ENCODE data around the gene PLPP3.

The PLPP3 gene

DNA sequence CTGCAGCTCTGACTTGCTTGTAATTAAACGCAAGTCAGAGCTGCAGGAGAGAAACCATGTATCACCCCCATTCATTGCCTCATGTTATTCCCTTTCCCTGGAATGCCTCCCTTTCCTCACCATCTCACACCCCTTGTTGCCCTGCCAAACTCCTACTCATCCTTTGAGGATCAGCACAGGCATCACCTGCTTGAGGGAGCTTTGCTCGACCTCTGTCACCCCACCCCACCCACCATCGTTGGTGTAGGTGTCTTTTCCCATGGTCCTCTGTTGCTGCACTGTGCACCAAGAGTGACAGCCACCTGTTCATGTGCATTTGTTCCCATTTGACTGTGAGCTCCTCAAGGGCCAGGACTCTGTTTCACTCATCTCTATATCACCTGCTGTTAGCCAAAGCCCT is 117.2 kb downstream of the PLPP3 start:
- no peak for DNase-seq (ENCODE audit: low read depth)

DNA sequence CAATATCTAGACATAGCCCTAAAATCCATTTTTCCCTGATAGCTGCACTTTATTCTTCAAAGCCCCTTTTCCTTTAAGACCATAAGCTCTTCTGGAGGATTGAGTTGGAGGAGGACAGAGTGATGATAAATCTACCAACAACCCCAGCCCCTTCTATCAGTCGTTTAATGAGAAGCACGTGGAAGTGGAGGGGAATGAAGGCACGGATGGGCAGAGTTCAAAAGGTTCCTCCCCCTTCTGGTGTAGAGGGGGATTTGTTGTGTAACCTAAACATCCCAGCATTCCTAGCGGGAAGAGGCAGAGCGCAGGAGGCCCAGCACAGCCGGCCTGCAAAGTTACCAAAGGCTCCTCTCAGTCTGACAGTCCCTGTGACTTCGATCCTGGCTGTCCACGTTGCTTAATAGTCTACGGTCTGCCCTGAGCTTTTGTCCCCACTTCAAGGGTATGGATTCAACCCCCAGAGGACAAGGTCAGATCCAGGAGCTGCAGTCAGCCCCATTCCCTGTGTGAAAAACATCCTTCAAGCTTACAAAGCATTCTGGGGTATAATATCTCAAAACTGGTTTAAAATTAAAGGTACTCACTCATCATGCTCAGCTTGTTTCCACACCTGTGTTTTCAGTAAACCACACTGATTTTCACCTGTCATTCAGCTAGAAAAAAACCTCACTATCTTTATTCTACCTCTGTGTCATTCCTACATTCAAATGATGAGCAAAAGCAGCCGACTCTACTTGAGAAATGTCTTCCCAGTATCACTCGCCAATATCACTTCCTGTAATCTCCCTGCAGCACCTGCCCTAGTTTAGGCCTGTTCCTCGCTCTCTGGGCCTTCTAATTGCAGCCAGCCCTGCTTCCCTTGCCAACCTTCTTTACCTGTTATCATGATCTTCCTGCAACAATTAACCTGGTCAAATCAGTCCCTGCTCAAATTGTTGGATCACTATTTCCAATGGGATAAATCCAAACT is 117.9 kb downstream of the PLPP3 start:
- no peak for DNase-seq (ENCODE audit: low read depth)

DNA sequence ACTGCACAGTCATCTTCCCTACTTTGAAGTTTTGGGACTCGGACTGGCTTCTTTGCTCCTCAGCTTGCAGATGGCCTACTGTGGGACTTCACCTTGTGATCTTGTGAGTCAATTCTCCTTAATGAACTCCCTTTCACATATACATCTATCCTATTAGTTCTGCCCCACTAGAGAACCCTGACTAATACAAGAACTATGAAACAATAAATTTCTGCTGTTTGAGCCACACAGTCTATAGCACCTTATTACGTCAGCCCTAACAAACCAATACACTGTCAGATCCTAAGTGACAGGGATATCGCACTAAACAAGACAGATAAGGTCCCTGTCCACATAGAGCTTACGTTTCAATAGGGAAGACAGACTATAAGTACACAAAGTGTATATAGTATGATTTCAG is 120.1 kb downstream of the PLPP3 start:
- DNase-seq (ENCODE audit: low read depth) = no peak

DNA sequence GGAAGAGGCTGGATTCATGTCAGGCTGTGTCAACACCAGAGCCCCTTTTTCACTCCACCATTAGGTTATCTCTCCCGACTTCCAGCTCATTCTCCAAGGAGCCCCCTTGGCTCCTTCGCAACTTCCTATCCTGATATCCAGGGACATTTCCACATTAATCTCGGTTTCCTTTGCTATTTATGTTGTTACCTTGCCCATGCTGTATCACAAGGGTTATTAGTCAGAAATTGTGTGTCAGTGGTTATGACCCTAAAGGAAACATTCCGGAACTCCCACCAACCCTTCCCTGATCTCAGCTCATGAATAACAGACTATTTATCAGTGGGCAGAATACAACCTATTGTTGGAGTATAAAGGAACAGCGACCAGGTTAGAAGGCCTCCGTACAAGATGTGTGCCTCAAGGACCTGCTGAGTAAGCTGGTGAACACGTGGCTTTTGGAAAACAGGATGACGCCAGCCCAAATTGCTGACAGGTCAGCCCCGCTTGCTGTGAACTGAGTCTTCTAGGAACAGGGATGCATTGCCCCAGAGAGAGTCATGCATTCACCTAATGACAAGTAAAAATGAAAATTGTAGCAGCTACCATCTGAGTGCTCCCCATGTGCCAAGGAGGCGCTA is 121.5 kb downstream of the PLPP3 start:
- no peak for DNase-seq (ENCODE audit: low read depth)

DNA sequence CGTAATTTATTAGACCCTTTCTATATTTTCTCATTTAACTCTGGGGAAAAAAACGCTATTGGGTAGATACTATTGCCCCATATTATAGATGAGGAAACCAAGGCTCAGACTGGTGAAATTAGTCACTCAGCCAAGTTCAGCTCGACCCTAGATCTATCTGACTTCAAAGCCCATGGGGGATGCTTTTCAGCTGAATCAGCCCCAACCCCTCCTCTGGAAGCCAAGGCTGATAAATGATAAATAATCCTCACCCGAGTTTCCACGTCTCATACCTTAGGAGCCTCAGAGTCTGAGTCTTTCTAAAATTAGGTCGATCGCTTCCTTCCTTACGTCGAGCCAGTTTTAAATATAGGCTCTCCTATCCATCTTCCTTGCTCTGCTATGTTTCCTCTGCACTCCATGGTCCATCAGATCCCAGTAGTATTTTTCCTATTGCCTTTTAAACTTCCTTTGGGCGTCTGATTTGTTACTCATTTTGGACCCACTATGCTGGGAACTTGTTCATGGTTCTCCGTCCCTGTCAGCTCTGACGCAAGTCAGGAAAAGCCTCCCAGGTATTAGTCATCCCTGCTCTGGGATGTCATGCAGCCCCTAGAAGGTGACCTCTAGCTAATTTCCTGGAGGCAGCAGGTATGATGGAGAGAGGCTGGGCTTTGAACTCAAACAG is 122.8 kb downstream of the PLPP3 start:
- no peak for DNase-seq (ENCODE audit: low read depth)

DNA sequence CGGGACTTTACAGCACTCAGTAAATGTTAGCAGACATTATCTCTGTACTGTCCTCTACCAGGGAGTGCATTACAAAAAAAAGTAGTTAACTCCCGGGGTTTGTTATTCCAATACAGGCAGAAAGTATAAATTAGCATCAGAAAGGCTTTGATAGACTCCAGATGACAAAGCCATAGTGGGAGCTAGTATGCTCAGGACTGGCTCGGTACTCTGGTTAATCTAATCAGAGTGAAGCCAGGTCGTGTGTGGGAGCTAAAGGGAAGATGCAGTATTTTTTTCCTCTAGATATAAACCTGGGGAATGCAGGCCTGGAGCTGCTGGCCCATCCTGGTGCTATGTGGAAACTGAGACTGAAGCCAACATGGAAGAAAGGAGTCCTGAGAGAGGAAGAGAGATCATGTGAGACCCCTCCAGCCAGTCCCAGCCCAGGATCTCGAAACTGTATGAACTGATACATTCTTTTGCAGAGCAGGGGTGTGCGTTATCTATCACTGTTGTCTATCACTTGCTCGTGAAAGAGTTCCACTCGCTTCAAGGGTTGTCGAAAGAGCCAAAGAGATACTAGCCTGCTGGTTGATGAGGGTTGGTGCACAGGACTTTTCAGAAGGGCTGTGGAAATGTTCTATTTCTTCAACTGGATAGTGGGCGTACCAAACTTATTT is 125.8 kb downstream of the PLPP3 start:
- DNase-seq (ENCODE audit: low read depth) = no peak

DNA sequence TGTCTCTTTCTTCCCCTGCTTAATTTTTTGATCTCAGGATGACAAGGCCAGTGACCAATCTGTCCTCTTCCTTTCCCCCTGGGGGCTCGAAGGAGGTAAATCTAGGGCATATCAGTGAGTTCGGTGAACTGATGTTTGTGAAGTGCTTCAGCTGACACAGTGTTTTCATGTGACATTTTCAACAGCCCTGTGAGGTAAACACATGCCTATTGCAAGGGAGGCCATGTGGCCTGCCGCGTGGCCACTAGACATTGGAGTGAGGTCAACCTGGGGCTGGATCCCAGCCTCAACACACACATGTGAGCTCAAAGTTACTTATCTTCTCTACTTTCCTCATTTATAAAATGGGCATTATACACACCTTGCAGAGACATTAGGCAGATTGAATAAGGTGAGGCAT is 126.3 kb downstream of the PLPP3 start:
- DNase-seq (ENCODE audit: low read depth) = no peak

DNA sequence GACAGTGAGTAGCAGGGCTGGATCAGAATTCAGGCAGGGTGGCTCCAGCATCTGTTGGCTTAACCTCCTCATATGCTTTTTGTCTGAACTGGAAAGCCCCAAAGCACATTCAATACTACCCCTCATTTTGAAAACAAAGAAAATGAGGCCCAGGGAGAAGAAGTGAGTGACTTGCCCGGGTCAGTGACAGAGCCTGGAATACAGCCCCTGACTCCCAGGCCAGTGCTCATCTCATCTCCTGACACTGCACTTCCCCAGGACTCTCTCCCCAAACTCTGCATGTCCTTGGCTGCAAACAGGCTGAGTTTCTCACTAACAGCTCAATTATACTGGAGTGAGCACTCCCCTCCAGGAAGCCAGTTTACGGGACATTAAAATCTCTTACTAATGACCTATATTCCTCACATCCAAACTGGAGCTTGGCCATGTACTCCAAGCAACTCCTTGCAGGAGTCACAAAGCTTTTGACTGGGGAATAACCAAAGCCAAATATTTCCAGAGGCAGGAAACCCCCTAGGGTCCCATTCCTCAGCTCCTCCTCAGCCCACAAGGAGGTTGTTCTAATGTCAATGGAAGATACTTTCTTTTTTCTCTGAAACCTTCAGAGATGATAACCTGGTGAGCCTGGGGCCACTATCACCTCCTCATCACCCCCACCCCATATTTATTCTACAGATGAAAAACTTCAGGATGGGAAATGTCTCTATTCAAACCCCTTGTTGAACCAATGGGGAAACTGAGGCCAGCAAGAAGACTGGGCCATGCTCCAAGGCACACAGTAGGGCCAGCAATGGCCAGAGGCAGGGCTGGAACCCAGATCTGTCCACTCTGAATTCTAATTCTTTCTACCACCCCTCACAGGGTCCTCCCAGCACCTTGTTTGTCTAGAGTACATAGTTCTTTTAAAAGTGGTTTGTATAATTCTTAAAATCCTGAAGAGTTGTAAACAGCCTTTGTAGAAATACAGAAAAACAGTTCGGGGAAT is 127.0 kb downstream of the PLPP3 start:
- no peak for DNase-seq (ENCODE audit: low read depth)

DNA sequence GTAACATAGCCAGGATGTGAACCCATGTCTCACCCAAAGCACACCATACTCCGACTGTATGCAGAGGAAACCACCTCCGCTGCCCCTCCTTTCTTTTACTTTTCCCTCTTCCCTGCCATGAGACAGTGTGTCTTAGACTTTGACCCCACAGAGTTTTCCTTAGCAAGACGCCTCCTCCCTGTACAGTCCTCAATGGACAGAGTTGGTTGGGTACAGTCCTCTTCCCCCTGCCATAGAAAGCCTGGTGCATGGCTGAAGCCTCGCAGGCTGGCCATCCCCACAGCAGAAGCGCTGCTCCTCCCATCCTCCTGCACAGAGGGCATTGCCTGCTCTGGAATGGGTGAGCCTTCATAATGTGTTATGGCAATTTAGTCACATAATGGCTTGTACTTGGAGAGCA is 127.9 kb downstream of the PLPP3 start:
- DNase-seq (ENCODE audit: low read depth) = no peak

DNA sequence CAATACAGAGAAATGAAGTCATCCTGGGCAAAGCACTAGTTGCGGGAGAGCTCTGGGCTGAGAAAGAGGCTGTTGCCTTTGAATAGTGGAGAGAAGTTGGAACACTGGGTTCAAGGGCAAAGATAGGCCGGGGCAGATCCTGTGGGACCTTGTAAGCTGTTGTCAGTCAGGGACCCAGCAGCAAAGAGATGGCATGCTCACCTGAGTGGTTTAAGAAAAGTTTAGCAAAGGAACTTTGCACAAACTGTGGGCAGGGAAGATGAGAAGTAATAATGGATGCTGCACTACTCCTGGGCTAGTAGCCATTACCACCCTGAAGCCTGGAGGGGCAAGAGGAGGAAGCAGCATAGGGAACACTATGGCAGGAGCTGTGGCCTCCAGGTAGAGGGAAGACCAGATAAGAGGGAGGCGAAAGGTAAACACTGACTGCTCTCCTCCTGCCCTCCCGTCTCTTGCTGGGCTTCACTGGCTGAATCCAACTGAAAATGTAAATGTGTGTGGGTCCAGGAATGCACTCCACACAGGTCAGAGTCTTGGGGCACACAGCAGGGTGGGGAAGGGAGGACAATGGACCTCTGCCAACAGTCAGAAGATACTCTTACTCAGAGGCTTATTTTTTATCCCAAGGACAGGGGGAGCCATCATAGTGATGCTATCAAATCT is 129.2 kb downstream of the PLPP3 start:
- no peak for DNase-seq (ENCODE audit: low read depth)

DNA sequence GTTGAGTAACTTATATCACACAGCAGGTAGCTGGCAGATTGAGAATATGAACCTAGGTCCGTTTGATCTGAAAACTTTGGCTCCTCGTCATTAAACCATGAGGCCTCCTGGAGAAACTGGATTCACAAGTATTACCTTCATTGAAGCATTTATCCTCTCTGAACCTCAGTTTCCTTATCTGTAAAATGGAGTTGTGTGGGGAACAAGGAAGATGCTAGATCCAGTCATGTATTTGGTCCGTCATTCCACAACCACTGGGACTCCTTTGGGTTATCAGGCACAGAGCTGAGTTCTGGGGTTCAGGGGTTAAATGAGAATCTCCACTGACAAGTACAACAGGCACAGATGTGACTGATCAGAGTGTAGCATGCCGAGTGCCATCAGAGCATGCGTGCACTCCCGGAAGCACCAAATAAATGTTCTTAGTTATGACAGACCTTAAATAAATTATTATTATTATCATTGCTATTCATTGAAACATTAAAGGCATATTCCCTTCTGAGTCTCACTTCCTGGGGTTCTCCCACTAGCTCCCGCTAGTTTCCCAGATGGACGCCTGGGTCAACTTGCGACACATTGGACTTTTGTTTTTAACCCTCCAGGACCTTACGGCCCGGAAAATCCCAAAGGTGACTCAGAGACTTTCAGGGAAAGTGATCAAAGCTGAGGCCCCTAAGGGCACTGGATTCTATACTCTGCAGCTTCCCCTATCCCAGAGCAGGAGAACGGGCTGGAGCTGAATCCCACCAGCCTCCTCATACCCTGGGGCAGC is 130.6 kb downstream of the PLPP3 start:
- DNase-seq (ENCODE audit: low read depth) = no peak

DNA sequence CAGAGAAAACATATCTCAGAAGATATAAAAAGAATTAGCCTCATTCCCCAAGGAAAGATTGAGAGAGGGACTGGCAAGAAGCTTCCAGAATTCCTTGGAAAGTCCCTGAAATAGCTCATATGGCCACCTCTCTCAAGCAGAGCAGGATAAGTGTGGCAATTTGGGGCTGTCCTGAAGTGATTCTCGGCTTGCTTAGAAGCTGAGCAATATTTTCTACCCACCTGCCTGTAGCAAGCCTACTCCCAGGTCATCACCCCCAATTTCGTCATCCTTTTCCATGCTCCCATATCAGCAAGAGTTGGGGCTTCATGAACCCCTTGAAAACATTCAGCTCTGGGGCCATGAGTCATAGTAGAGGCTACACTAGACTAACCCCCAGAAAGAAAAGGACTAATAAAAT is 131.5 kb downstream of the PLPP3 start:
- DNase-seq (ENCODE audit: low read depth) = no peak

DNA sequence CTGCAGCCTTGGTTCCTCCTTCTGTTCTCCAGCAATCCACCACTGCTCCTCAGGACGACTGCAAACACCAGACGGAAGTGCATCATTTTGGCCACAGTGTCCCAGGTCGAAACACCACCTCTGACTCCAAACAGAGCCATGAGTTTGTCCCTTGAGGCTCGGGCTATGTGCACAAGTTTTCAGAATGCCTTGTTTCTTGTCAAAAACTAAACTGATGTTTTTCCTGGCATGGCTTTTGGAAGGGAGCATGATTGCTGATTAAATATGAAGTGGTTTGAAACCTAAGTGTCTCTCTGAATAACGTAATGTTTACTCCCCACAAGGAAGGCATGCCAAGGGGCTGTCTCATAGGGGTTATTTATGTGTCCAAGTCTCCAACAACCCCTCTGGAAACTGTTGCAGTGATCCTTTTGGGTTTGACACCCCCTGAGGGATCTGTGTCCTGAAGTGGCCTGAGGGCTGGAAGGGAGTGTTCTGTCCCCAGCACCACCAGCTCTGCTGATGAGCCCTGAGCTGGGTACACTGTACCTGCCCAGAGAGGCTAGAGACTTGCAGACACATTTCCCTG is 132.7 kb downstream of the PLPP3 start:
- DNase-seq (ENCODE audit: low read depth) = no peak

DNA sequence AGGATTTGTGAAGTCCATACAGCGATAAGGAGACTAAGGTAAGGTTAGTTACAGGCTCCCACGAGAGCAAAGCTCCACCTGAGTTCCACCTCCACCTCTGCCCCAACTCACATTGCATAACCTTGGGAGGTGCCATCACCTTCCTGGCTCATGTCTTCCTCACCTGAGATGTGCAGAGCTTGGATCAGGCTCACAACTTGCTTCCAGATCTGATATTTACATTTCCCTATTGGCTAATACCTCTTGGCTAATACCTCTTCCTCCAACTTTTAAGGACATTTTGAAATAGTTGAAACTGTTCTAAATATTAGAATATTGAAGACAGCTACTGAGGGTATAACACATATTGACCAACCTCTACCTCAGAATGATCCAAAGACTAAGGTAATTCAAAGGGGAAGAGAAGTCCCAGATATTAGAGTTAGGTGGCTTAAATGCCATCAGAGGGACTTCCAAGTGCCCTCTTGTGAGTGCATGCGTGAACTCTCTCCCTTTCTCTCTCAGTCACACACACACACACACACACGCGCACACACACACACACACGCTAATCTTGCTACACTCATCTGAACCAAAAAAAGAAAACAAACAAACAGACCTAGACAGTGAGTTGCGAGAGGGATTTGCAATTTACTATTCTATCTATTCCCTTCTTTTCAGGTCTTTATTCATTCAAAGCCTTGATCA is 134.3 kb downstream of the PLPP3 start:
- no peak for DNase-seq (ENCODE audit: low read depth)

All from activated T-helper 9 cell treated with anti-CD3 and anti-CD28 coated beads, Interleukin-2, amount 50 U/mL, for 16 hours (primary cell).